AG04449 (cell line): ENCODE data around the gene CACNG6.

Experiments
- CTCF ChIA-PET: fragments of 350-600 bp; formaldehyde crosslinking; extraction: SDS; loops from one replicate; lab custom pipeline; 2021; ENCODE audit warnings: antibody characterized with exemption; lab: Yijun Ruan, JAX
- POLR2A ChIA-PET: fragments of 400-600, 350-600 bp; formaldehyde crosslinking; extraction: SDS; loops from one replicate; lab custom pipeline; 2020; ENCODE audit warnings: antibody characterized with exemption, inconsistent platforms; lab: Yijun Ruan, JAX
- DNase-seq: peaks from one replicate; pipeline ENCODE4 v3.0.0-alpha.2; 2010; ENCODE audit warnings: low read depth, low spot score
- H3K4me3 ChIP-seq: 2 replicates; pipeline ENCODE4 v1.5.1; 2011; ENCODE audit warnings: low read depth, mild to moderate bottlenecking, control low read depth, low read length
- CTCF ChIP-seq: IDR thresholded peaks from one replicate; pipeline ENCODE4 v1.5.1; 2011; ENCODE audit warnings: mild to moderate bottlenecking, moderate library complexity, low read length, control low read depth, inconsistent platforms; ENCODE audit not compliant: insufficient read depth; ENCODE audit errors: missing control alignments

Gene CACNG6

GRCh38 chr19:54021363-54021762 is 29.9 kb downstream of the CACNG6 start:
- ChIA-PET CTCF (interaction anchor here (1.4 to 11.4 kb wide), 4 partner anchors 8 to 228 kb away, joined by 3 to 170 read pairs (median 42); no protein-coding TSS in a partner anchor), POLR2A (no interaction called here)
- DNase-seq = no peak
- no peak for TF ChIP-seq CTCF
- H3K4me3 ChIP-seq = no peak overlapping the region

DNA sequence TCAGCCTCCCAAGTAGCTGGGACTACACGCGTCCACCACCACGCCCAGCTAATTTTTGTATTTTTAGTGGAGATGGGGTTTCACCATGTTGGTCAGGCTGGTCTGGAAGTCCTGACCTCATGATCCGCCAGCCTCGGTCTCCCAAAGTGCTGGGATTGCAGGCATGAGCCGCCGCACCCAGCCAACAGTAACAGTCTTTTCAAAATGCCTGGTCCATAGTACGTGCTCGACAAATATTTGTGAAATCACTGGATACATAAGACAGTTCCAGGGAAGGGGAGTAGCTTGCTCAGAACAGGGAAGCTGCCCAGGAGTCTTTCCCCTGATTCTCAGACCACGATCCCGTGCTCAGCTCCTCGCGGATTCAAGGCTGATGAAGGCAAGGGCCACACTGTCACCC is 30.5 kb downstream of the CACNG6 start:
- CTCF ChIA-PET = interaction anchor here (1.1 to 11.4 kb wide), 8 partner anchors 10 to 229 kb away, joined by 3 to 170 read pairs (median 15); no protein-coding TSS in a partner anchor

DNA sequence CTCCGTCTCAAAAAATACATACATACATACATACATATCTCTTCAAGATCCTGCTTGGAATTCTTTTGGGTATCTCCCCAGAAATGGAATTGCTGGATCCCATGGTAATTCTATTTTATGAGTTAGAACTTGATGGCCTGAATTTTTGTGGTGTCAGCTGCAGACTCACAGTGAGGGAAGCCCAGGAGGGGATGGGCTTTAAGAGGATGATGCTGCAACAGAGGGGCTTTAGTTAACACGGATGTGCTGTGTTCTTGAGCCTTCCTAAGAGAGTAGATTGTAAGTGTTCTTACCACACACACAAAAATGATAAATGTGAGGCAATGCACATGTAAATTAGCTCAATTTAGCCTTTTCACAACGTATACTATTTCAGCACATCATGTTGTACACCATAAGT is 31.8 kb downstream of the CACNG6 start:
- CTCF ChIA-PET = interaction anchor here (0.8 to 11.4 kb wide), 32 partner anchors 9 to 828 kb away, joined by 3 to 170 read pairs (median 5); partner anchors contain the start of gene MYADM
- H3K4me3 ChIP-seq = no peak overlapping the region
- no peak for DNase-seq
- TF ChIP-seq CTCF = no peak
- POLR2A ChIA-PET = interaction anchor here (1.2 kb wide), 1 partner anchor 156 kb away, joined by 4 read pairs; the partner anchor contains the start of gene MYADM

More for the DNA sequence above, 30.5 kb downstream of the CACNG6 start:
- POLR2A ChIA-PET = no interaction called here
- no peak for DNase-seq
- no peak for TF ChIP-seq CTCF
- H3K4me3 ChIP-seq = no peak overlapping the region

- DNase-seq = no peak
- no peak for TF ChIP-seq CTCF
- H3K4me3 ChIP-seq = no peak overlapping the region
- CTCF ChIA-PET = interaction anchor here (0.7 to 11.4 kb wide), 25 partner anchors 11 to 829 kb away, joined by 3 to 170 read pairs (median 5); partner anchors contain the start of gene MYADM
- POLR2A ChIA-PET = no interaction called here
Observed at GRCh38 chr19:54024660-54025059, 33.2 kb downstream of the CACNG6 start.

DNA sequence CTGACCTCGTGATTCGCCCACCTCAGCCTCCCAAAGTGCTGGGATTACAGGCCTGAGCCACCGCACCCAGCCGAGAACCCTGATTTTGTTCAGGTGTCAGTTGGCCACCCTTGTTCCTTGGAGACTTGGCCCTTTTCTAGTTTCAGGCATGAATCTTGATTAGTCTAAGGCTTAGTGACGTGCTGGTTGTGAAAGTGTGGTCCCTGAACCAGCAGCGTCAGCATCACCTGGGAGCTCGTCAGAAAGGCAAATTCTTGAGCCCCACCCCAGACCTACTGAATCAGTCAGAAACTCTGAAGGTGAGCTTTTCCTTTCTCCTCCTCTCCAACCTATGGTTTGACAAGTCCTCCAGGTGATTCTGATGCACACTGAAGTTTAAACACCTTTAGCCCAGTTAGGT is 35.2 kb downstream of the CACNG6 start:
- CTCF ChIA-PET = interaction anchor here (1.1 to 11.4 kb wide), 5 partner anchors 9 to 255 kb away, joined by 3 to 170 read pairs (median 4); no protein-coding TSS in a partner anchor
- no peak for DNase-seq
- no peak for TF ChIP-seq CTCF
- POLR2A ChIA-PET = no interaction called here
- no peak overlapping the region for H3K4me3 ChIP-seq

GRCh38 chr19:54029301-54029700 is 37.9 kb downstream of the CACNG6 start:
- CTCF ChIA-PET = interaction anchor here (1.0 to 11.4 kb wide), 20 partner anchors 9 to 241 kb away, joined by 3 to 170 read pairs (median 4); no protein-coding TSS in a partner anchor
- no peak for TF ChIP-seq CTCF
- no peak for DNase-seq
- POLR2A ChIA-PET = no interaction called here
- H3K4me3 ChIP-seq = no peak overlapping the region
